GOT3 (cell line): ENCODE data around the gene CACNA1S.

Experiments
- DNase-seq: peaks from one replicate; lab custom pipeline; 2025; ENCODE audit warnings: mixed read lengths; lab: John Stamatoyannopoulos, UW

Gene CACNA1S

GRCh38 chr1:201140235-201140940 is 28.2 kb upstream of the CACNA1S start:
- no peak for DNase-seq

- no peak for DNase-seq
Measured at GRCh38 chr1:201139756-201140155, 27.5 kb upstream of the CACNA1S start.

- DNase-seq = no peak
Measured at GRCh38 chr1:201139306-201139705, 27.1 kb upstream of the CACNA1S start.

- no peak for DNase-seq
Measured at GRCh38 chr1:201138311-201138840, 26.1 kb upstream of the CACNA1S start.

- DNase-seq = peak; percentile 92
Measured at GRCh38 chr1:201137579-201138310, 25.5 kb upstream of the CACNA1S start.

- DNase-seq = no peak
Measured at GRCh38 chr1:201137024-201137392, 24.8 kb upstream of the CACNA1S start.

- no peak for DNase-seq
Measured at GRCh38 chr1:201136355-201137023, 24.3 kb upstream of the CACNA1S start.

- no peak for DNase-seq
Measured at GRCh38 chr1:201134405-201134804, 22.2 kb upstream of the CACNA1S start.

GRCh38 chr1:201131398-201131797 is 19.2 kb upstream of the CACNA1S start:
- DNase-seq = no peak

- DNase-seq = no peak
Measured at GRCh38 chr1:201128962-201129361, 16.7 kb upstream of the CACNA1S start.

- no peak for DNase-seq
Measured at GRCh38 chr1:201128476-201128875, 16.2 kb upstream of the CACNA1S start.

GRCh38 chr1:201127755-201128455 is 15.7 kb upstream of the CACNA1S start:
- DNase-seq = no peak

- DNase-seq = no peak
Measured at GRCh38 chr1:201126832-201127754, 14.9 kb upstream of the CACNA1S start, which contains the start of gene ASCL5. Gene ASCL5 (minus strand): TSS chr1:201127184. CDS start chr1:201115372, 11,812 bp downstream.

- DNase-seq = no peak
Measured at GRCh38 chr1:201126463-201126831, 14.2 kb upstream of the CACNA1S start.

- DNase-seq = no peak
Measured at GRCh38 chr1:201125800-201126199, 13.6 kb upstream of the CACNA1S start.

GRCh38 chr1:201125019-201125418 is 12.8 kb upstream of the CACNA1S start:
- no peak for DNase-seq

- no peak for DNase-seq
Measured at GRCh38 chr1:201123866-201124265, 11.6 kb upstream of the CACNA1S start.

- no peak for DNase-seq
Measured at GRCh38 chr1:201122321-201122957, 10.2 kb upstream of the CACNA1S start.

- no peak for DNase-seq
Measured at GRCh38 chr1:201119206-201120197, 7.3 kb upstream of the CACNA1S start.
